ACC112 (cell line): Measurements from ENCODE around the gene C7orf25.

Experiments
- H2AFZ ChIP-seq: fragments of 200-600 bp; sonication (generic); one replicate; pipeline ENCODE4 v1.6.0; 2017; ENCODE audit warnings: antibody characterized with exemption, low read length; ENCODE audit not compliant: unreplicated experiment
- H3K27ac ChIP-seq: fragments of 200-600 bp; sonication (generic); 2 replicates; pipeline ENCODE4 v1.5.1; 2014; ENCODE audit warnings: low read depth, mild to moderate bottlenecking, antibody characterized with exemption, low read length, moderate library complexity
- H3K27me3 ChIP-seq: fragments of 200-600 bp; sonication (generic); 2 replicates; pipeline ENCODE4 v1.6.1; 2014; ENCODE audit warnings: mild to moderate bottlenecking, antibody characterized with exemption, low read length, moderate library complexity, mixed read lengths; ENCODE audit not compliant: insufficient read depth
- H3K36me3 ChIP-seq: fragments of 200-600 bp; sonication (generic); 2 replicates; pipeline ENCODE4 v1.6.1; 2016; ENCODE audit warnings: mild to moderate bottlenecking, antibody characterized with exemption, low read length, moderate library complexity, mixed read lengths; ENCODE audit not compliant: insufficient read depth
- H3K4me1 ChIP-seq: fragments of 200-600 bp; sonication (generic); one replicate; pipeline ENCODE4 v1.6.1; 2016; ENCODE audit warnings: low read length, mixed read lengths; ENCODE audit not compliant: insufficient read depth, unreplicated experiment, control insufficient read depth
- H3K4me3 ChIP-seq: fragments of 200-600 bp; sonication (generic); 2 replicates; pipeline ENCODE4 v1.5.1; 2014; ENCODE audit warnings: mild to moderate bottlenecking, low read depth, low read length
- H3K79me2 ChIP-seq: fragments of 200-600 bp; sonication (generic); one replicate; pipeline ENCODE4 v1.6.0; 2016; ENCODE audit warnings: low read length; ENCODE audit not compliant: control insufficient read depth, unreplicated experiment, insufficient read depth

C7orf25 gene

GRCh38 chr7:42911454-42912447 lies at the start of gene C7orf25:
C7orf25 (minus strand) TSS chr7:42912070; CDS start chr7:42910900, 1,170 bp downstream.
- peaks cover 16% of the 10 kb centered on the region for H3K79me2 ChIP-seq
- peak within 1 kb of the TSS; percentile 89 for H3K4me3 ChIP-seq
- no peak within 1 kb of the TSS for H3K27ac ChIP-seq
- peak within 1 kb of the TSS; percentile 94 for H2AFZ ChIP-seq
- H3K27me3 ChIP-seq, result no peaks in the 10 kb centered on the region
- H3K36me3 ChIP-seq, result peaks cover 19% of the 10 kb centered on the region
- H3K4me1 ChIP-seq, result peaks cover 65% of the 10 kb centered on the region

GRCh38 chr7:42961170-42961569 lies 49.3 kb upstream of the C7orf25 start:
- Histone ChIP-seq H3K36me3 (no peaks in the 10 kb centered on the region), H3K4me3 (no peak overlapping the region), H2AFZ (no peak overlapping the region), H3K27me3 (no peaks in the 10 kb centered on the region), H3K79me2 (no peaks in the 10 kb centered on the region), H3K4me1 (peaks cover 19% of the 10 kb centered on the region), H3K27ac (no peak overlapping the region)

- H3K27ac ChIP-seq, result no peak overlapping the region
- H3K4me3 ChIP-seq, result no peak overlapping the region
- no peaks in the 10 kb centered on the region for H3K36me3 ChIP-seq
- H3K4me1 ChIP-seq, result peaks cover 19% of the 10 kb centered on the region
- H2AFZ ChIP-seq, result no peak overlapping the region
- no peaks in the 10 kb centered on the region for H3K79me2 ChIP-seq
- H3K27me3 ChIP-seq, result no peaks in the 10 kb centered on the region
These were observed 48.9 kb upstream of the C7orf25 start for GRCh38 chr7:42960762-42961161.

GRCh38 chr7:42959549-42959948 lies 47.7 kb upstream of the C7orf25 start:
- H3K27me3 ChIP-seq, result no peaks in the 10 kb centered on the region
- no peak overlapping the region for H2AFZ ChIP-seq
- H3K36me3 ChIP-seq, result no peaks in the 10 kb centered on the region
- H3K4me1 ChIP-seq, result peaks cover 7% of the 10 kb centered on the region
- no peak overlapping the region for H3K27ac ChIP-seq
- no peak overlapping the region for H3K4me3 ChIP-seq
- H3K79me2 ChIP-seq, result no peaks in the 10 kb centered on the region

- H3K4me1 ChIP-seq, result no peaks in the 10 kb centered on the region
- no peaks in the 10 kb centered on the region for H3K79me2 ChIP-seq
- H3K27me3 ChIP-seq, result no peaks in the 10 kb centered on the region
- H3K27ac ChIP-seq, result no peak overlapping the region
- H3K4me3 ChIP-seq, result no peak overlapping the region
- H3K36me3 ChIP-seq, result no peaks in the 10 kb centered on the region
- H2AFZ ChIP-seq, result no peak overlapping the region
These were observed 44.2 kb upstream of the C7orf25 start for GRCh38 chr7:42956062-42956461.

- Histone ChIP-seq H3K36me3 (no peaks in the 10 kb centered on the region), H3K27me3 (no peaks in the 10 kb centered on the region), H3K79me2 (no peaks in the 10 kb centered on the region), H3K4me3 (no peak overlapping the region), H3K27ac (no peak overlapping the region), H2AFZ (no peak overlapping the region), H3K4me1 (no peaks in the 10 kb centered on the region)
These were observed 42.1 kb upstream of the C7orf25 start for GRCh38 chr7:42953994-42954393.

GRCh38 chr7:42952328-42952727 lies 40.5 kb upstream of the C7orf25 start:
- Histone ChIP-seq H3K27me3 (no peaks in the 10 kb centered on the region), H3K27ac (no peak overlapping the region), H3K4me1 (no peaks in the 10 kb centered on the region), H2AFZ (no peak overlapping the region), H3K79me2 (no peaks in the 10 kb centered on the region), H3K36me3 (no peaks in the 10 kb centered on the region), H3K4me3 (no peak overlapping the region)

- H2AFZ ChIP-seq, result no peak overlapping the region
These were observed 38.5 kb upstream of the C7orf25 start for GRCh38 chr7:42950417-42950816.

GRCh38 chr7:42947521-42947920 lies 35.7 kb upstream of the C7orf25 start:
- H3K36me3 ChIP-seq, result no peaks in the 10 kb centered on the region
- peaks cover 10% of the 10 kb centered on the region for H3K4me1 ChIP-seq
- no peak overlapping the region for H3K4me3 ChIP-seq
- no peaks in the 10 kb centered on the region for H3K27me3 ChIP-seq
- no peaks in the 10 kb centered on the region for H3K79me2 ChIP-seq
- no peak overlapping the region for H2AFZ ChIP-seq
- H3K27ac ChIP-seq, result no peak overlapping the region

More at GRCh38 chr7:42950417-42950816, 38.5 kb upstream of the C7orf25 start:
- H3K27ac ChIP-seq, result no peak overlapping the region
- no peaks in the 10 kb centered on the region for H3K27me3 ChIP-seq
- H3K36me3 ChIP-seq, result no peaks in the 10 kb centered on the region
- H3K79me2 ChIP-seq, result no peaks in the 10 kb centered on the region
- no peak overlapping the region for H3K4me3 ChIP-seq
- H3K4me1 ChIP-seq, result peaks cover 10% of the 10 kb centered on the region

- H3K79me2 ChIP-seq, result no peaks in the 10 kb centered on the region
- no peaks in the 10 kb centered on the region for H3K36me3 ChIP-seq
- no peak overlapping the region for H3K27ac ChIP-seq
- H3K27me3 ChIP-seq, result no peaks in the 10 kb centered on the region
- H3K4me3 ChIP-seq, result no peak overlapping the region
- H2AFZ ChIP-seq, result no peak overlapping the region
- peaks cover 10% of the 10 kb centered on the region for H3K4me1 ChIP-seq
These were observed 34.7 kb upstream of the C7orf25 start for GRCh38 chr7:42946627-42946950.
